ENCODE data around the gene MYO1H. TPM values are rescaled to one million over a fixed set of nuclear protein-coding genes. Genes with fewer than 3 reads are reported as not detected.
A peak's percentile ranks its signal among the peaks of the same experiment; 100 is the strongest.

Gene MYO1H
- total RNA-seq, 1 experiment from 2014 or later, result not detected

DNA sequence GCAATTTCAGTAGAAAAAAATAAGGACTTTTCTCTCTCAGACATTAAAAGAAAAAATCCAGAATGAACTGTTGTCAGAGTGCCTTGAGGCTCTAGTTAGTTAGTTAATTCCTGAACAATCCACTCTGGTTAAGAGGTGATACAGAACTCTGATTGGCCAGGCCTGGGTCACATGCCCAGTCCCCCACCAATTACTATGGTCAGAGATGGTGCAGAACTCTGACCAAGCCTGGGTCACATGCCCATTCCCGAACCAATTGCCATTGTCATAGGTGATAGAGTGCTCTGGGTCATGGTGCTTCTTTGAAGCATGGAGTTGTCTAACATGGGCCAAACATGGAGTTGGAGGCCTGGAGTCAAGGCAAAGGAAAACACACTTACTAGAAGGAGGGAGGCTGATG lies 11.1 kb upstream of the MYO1H start:
- no peak for DNase-seq (ENCODE audit: low spot score)

DNA sequence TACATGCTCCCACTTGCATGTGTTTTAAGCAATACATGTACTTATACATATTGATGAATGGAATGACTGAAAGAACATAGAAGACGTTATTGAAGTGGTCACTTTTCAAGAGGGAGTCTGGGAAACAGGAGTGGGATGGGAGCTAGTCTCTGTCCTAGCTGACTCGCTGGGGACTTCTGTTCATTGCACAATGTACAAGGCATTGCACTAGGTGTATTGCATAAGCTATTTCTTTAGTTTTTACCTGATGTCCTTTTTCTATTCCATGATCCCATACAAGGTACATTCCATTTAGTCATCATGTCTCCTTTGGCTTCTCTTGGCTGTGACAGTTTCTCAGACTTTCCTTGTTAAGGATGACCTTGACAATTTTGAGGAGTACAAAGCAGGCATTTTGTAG lies 4.0 kb upstream of the MYO1H start:
- no peak for DNase-seq (ENCODE audit: low spot score)

DNA sequence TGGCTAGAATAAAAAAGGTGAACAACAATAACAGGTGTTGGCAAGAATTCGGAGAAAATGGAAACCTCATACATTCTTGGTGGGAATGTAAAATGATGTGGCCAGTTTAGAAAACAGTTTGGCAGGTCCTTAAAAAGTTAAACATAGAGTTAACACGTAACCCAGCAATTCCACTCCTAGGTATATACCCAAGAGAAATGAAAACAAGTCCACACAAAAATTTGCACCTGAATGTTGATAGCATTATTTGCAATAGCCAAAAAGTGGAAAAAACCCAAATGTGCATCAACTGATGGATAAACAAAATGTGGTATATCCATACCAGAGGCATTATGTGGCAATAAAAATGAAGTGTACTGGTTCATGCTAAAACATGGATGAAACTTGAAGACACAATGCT lies 2.3 kb upstream of the MYO1H start:
- no peak for DNase-seq (ENCODE audit: low spot score)

DNA sequence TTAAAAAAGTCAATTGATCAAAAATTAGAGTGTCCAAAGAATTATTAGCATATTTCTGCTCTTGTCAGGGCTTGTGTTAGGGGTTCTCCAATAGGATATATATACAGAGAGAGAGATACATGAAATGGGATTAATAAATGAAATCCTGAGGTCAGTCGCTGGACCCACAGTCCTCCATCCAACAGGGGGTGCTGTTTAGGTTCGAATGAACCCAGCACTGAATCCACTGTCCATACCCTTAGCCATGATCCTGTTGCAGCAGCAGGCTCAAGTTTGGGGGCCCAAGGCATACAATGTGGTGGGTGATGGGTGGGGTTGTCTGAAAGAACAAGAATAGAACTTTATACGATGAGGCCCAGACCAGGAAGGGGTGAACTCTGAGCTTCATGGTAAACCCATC lies 780 bp upstream of the MYO1H start:
- no peak for DNase-seq (ENCODE audit: low spot score)

DNA sequence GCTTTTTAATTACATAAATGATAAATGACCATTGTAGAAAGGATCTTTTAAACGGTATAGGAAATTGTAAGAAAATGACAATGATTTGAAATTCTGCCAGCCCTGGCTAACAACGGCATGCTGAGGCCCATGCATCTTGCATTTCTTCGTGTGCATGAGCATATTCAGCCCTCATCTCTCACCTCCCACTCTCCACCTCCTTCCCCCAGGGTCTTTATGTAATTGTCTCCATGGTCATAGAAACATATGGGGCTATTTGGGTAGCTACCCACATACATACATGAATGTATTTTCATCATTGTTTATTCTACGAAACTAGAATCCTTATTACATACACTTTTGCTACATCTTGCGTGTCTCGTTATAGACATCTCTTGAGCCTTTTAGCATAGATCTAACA lies 4.5 kb downstream of the MYO1H start:
- DNase-seq (ENCODE audit: low spot score), result no peak

DNA sequence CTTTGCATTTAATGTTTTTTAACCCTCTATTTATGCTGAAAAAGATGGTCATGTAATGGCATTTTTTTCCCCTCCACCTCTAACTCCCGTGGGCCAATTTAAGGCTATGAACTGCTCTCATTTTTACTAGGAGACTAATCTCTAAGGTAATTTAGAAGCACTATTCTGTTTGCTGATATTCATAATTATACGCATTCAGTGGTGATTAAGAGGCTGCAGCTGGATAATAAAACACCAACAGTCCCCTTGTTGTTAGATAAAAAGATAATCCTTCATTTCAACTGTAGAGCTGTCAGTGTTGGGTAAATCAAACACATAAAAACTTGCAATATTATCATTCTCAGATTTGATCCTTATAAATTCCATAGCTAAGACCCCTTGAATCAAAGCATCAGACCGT lies 8.9 kb downstream of the MYO1H start:
- DNase-seq (ENCODE audit: low spot score), result no peak

DNA sequence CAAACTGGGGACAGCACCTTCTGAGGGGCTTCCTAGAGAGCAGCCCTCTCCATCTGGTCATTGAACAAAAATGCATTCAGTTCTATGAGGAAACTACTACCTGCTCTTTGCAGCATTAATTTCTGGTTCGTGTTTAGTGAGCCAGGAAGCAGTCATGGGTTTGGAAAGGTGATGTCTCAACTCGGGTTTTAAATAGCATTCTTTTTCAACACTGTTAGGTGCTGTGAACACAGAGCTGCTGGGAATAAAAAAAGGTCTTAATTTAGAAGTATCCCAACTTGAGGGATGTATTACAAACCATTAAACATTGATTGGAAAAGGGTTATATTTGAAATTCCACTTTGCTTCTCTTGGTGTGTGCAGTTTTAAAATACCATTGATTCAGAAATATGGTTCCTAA lies 9.3 kb downstream of the MYO1H start:
- no peak for DNase-seq (ENCODE audit: low spot score)

DNA sequence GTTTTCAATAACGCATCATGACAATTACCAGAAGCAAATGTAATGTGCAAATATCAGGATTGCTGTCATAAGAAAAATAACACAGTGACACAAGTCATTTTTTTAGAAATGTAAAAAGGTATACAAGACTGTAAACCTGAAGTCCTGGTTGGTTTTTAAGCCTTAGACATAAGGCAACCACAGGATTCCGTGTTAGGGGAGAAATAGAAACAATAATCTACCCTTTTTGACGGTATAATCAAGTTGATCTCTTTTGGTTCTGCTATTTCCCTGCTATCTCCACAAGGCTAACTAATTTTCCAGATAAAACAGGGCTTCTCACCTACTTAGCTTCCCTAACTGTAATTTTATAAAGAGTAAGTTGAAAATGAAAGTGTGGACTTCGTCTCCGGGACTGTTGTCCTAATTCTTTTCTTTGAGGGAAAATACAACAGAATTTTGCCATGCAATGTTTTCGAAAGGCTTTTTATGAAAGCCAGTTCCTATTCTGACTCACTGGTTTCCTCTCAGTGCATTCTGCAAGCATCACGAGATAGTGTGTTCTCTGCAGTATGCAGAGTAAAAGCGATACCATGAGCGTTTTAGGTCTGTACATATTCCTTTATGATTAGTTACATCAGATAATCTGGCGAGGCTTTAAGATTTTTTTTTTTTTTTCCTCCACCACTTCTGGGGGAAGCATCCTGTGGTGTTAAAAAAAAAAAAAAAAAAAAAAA lies 10.6 kb downstream of the MYO1H start:
- no peak for DNase-seq (ENCODE audit: low spot score)

DNA sequence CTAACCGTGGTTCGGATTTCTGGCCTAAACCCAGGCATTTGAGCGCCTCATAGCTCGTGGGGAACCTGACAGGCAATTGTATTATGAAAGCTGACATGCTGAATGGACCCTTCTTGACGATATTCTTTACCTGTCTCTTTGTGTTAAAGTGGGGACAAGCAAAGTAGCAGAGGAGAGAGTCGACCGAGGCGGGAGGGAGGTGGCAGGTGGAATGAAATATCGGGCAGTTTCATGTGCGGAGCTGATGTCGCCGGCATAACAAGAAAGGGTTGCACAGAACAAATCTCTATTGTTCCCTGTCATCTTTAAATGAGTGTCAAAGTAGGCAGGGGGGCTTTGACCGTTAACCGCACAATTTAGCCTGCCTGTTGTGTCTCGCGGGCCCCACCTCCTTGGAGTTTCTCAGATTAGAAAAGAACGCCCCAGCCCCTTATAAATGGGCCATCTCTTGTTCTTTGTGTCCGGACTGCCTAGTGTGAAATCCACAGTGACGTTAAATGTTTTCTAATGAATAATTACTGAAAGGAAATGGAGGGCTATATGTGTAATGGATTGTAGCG lies 11.5 kb downstream of the MYO1H start:
- DNase-seq (ENCODE audit: low spot score), result no peak

DNA sequence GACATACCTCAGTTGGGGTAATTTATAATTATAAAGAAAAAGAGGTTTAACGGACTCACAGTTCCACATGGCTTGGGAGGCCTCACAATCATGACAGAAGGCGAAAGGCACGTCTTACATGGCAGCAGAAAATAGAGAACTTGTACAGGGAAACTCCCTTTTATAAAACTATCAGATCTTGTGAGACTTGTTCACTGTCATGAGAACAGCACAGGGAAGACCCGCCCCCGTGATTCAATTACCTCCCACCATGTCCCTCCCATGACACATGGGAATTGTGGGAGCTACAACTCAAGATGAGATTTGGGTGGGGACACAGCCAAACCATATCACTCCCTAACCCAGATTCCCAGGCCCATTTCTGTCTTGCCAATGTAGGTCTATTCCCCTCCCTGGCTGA lies 22.1 kb downstream of the MYO1H start:
- DNase-seq (ENCODE audit: low spot score), result no peak

DNA sequence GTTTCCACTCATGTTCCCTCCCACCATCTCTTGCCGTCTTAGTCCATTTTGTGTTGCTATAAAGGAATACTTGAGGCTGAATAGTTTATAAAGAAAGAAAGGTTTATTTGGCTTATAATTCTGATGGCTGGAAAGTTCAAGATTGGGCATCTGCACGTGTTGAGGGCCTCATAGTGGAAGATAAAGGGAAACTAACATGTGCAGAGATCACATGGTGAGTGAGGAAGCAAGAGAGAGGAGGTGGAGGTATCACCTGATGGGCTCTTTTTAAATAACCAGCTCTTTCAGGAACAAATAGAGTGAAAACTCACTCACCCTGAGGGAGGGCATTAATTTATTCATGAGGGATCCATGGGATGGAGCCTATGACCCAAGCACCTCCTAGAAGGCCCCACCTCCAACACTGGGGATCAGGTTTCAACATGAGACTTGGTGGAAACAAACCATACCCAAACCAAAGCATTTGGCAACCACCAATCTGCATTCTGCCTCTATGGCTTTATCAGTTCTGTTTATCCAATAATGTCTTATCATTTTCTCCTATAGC lies 29.5 kb downstream of the MYO1H start:
- DNase-seq (ENCODE audit: low spot score), result no peak

DNA sequence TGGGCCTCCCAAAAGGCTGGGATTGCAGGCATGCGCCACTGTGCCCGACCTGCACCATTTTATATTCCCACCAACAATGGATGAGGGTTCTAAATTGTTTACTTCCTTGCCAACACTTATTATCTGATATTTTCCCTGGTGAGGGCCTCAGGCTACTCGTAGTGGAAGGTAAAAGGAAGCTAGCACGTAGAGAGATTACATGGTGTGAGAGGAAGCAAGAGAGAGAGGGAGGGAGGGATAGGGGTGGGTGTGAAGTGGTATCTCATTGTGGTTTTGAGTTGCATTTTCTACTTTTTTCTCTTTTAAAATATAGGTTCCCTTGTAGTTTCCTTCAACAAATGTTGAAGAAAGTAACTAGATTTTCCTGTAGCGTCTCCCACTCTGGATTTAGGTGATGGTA lies 30.9 kb downstream of the MYO1H start:
- DNase-seq (ENCODE audit: low spot score), result no peak

DNA sequence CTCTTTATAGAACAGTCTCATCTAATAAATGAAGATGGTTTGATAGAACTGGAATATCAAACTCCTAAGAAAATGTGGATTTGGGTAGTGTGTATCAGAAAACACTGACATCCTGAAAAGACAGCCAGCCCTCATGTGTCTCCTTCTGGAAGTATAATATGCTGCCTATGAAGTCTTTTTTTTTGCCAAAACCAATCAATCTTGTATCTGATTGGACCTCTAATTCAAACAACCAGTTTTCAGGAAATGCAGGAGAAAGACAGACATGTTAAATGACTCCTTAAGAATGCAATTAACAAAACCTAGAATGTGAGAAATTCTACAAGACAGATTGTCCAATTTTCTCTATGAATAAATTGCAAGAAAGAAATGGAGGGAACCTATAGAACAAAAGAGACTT lies 34.3 kb downstream of the MYO1H start:
- DNase-seq (ENCODE audit: low spot score), result no peak

DNA sequence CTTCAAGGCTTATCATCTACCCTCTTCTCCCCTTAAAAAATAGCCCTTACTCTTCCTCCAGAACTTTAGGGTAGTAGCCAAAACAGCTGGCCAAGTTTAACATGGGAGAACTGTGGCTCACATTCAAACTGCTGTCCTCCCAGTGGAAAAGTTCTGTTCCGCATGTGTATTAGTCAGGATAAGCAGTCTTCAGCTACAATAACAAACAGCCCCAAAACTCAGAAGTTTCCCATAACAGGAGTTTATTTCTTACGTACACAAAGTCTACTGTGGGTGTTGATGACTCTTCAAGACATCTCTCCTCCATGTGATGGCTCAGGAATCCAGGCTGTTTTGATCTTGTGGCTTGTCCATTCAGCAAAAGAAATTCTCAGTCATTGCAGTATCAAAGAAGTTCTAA lies 35.5 kb downstream of the MYO1H start:
- no peak for DNase-seq (ENCODE audit: low spot score)

DNA sequence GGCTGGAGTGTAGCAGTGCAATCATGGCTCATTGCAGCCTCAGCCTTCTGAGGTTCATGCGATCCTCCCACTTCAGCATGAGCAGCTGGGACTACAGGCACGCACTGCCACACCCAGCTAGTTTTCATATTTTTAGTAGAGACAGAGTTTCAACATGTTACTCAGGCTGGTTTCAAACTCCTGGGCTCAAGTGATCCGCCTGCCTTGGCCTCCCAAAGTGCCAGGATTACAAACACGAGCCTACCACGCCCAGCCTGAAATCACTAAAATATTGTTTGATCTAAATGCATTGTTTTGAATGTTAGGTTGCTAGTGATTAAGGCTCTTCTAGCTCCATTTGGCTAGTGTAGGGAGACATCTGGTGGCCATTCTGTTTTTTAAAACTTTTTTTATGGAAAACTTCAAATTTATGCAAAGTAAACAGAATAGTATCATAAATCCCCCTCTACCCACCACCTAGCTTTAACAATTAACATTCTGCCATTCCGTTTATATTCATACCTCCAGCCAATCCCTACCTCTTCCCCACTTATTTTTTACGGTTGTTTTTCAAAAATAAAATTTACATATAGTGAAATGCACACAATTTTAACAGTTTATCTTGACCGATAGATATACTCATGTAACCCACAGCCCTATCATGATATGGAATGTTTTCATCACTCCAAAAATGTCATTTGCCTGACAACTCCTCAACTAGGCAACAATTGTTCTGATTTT lies 37.8 kb downstream of the MYO1H start:
- peak; percentile 42 for DNase-seq (ENCODE audit: low spot score)

DNA sequence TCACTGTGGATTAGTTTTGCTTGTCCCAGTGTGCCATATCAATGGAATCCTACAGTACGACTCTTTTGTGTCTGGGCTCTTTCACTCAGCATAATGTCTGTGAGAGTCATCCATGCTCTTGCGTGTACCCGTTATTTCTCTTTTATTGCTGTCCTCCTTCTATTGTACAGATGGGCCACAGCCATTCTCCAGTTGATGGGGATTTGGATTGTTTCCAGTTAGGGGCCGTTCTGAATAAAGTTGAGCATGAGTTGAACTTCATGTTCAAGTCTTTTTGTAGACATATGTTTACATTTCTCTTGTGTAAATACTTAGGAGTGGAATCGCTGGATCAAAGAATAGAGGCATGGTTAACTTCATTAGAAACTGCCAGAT lies 38.3 kb downstream of the MYO1H start:
- DNase-seq (ENCODE audit: low spot score), result no peak

DNA sequence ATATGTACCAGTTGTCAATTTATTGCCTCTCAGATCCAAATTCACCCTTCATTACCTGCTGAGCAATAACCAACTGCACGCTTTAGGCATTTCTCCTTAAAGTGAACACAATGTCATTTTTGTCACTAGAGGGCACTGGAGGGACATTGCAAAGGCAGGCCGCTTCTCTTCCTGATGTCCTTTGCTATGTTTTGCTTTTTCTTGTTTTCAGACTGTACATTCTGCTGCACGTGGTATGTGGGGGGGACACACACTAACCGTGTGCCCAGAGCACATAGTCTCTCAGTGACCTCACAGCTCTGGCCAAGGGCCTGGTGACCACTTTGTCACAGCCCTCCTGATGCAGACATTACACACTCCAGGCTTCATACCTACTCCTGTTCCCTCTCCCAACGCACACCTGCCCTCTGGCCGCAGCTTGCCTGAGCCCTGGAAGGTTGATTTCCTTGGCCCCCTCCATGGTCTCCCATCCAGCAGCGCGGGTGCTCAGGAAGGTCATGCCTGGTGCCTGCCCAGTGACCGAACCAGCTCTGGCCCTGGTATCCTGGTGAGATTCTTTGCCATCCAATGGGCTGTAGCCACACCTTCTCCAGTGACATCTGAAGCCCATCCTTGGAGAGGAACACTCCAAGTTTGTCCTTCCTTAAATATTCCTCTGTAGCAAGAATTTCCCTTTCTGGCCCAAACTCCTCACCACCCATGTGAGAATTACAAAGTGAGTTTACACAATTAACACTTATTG lies 39.9 kb downstream of the MYO1H start:
- DNase-seq (ENCODE audit: low spot score), result peak; percentile 5

DNA sequence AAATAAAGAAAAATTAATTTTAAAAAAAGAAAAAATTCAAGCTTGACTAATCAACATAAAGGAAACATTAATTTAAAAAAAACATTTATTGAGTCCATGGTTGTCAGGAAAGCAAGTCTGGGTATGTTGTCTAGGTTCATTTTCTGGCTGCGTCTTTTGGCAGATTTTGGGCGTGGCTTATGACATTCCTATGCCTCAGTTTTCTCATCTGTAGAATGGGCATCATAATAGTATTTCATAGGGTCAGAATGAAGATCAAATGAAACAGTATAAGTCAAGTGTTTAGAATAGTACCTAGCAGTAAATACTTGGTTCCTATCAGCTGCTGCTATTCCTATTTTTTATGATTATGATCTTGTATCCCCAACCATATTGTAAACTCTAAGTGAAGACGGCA lies 40.5 kb downstream of the MYO1H start:
- no peak for DNase-seq (ENCODE audit: low spot score)

DNA sequence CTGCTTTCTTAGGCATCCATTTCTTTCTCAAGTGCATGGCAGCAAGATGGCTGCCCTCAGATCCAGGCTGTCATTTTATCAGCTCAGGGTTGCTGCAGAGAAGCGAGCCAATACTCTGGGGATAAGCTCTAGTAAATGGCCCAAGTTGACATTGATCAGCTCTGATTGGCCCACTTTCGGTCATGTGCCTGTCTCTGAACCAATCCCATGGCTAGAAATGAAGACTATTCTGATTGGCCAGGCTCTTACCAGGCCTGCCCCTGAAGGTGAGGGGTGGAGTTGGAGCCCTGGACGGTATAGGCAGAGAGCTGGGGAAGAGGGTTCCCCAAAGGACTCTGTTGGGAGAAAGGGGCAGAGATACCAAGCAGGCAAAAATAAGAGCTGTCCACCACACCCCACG lies 41.4 kb downstream of the MYO1H start:
- peak; percentile 14 for DNase-seq (ENCODE audit: low spot score)

DNA sequence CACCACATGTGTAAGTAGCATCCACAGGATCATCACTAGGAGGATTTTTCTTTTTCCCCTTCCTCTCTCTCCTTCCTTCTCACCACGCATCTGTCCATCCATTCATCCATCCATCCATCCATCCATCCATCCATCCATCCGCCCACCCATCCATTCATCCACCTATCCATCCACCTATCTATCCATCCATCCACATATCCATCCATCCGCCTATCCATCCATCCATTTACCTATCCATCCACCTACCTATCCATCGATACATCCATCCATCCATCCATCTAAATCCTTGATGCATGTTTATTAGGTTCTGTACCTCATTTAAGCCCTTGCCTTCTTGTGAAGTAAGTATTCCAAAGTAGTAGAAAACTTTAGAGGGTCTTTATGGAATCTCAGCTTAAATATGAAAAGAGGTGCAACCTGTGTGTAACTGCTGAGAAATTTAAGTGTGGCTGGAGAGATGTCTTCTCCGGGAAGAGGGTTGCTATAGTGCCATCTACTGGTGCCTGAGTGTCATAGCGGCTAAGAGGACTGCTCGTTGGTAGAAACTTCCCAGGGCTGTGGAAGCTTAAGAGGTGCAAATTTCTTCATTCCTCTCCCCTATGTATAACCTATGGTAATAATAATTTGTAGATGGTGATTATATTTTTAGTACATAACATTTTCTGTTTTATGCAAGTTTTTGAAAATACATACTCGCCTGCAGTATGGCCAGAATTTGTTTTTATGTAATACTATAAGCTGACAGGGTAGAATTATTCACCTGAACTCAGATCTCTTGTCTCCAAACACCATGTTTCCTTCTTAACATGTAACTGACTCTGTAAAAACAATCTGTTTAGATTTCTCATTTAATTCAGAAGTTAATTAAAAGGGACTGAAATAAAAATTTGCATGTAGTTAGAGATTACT lies 46.0 kb downstream of the MYO1H start:
- DNase-seq (ENCODE audit: low spot score), result peak; percentile 43

DNA sequence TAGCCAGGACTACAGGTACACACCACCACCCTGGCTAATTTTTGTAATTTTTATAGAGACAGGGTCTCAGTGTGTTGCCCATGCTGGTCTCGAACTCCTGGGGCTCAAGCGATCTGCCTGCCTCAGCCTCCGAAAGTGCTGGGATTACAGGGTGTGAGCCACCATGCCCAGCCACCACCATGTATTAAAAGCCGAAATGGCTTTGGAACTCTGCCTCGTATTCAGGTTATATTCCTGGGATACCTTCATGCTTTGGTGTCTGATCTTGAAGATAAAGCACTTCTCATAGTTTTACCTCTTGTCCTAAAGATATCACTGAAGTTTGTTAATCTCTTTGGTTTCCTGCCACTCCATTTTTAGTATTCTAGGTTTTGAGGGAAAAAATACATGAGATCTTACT lies 47.2 kb downstream of the MYO1H start:
- DNase-seq (ENCODE audit: low spot score), result no peak

Data from A172 (cell line).